Measurements from ENCODE around the gene RANGRF. TPM values are rescaled to one million over a fixed set of nuclear protein-coding genes. Genes with fewer than 3 reads are reported as not detected.
A peak's percentile ranks its signal among the peaks of the same experiment; 100 is the strongest.

The RANGRF gene
- total RNA-seq, 6 experiments from 2014 or later = 4.7 to 9.5 (median 6.8) TPM

DNA sequence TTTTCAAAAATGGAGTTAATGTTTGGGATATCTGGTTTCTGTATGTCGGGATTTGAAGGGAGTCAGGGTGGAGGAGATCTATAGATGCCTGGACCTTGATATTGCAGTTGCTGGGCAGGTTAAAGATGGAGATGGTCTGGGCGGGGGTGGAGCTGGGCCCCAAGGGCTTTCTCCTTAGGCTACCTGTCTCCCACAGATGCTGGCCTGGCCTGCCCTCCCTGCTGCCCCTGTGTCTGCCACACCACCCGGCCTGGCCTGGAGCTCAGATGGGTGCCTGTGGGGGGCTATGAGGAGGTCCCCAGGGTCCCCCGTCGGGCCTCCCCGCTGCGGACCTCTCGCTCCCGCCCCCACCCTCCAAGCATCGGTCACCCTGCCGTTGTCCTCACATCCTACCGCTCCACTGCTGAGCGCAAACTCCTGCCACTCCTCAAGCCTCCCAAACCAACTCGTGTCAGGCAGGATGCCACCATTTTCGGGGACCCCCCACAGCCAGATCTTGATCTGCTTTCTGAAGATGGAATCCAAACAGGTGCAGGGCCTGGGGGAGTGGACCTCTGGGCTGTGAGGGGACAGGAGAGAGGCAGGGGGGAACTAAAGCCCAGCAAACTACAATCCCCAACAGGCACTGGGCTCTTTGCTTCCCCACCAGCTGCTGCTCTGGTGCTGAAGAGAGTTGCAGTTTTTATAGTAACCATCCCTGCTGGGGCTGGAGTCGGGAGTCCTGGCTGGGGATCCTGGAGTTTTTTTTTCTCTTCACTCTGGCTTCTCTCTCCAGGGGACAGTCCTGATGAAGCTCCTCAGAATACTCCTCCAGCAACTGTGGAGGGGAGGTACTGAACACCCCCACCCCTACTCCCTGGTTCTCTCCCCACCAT is 24.5 kb downstream of the RANGRF start:
- DNase-seq (no peak), ATAC-seq (no peak)
- H3K27me3 ChIP-seq = no peaks in the 10 kb centered on the region
- H3K27ac ChIP-seq = no peak overlapping the region
- intact Hi-C loops (cut with DNase I) = no loop called here
- no peaks in the 10 kb centered on the region for H3K9me3 ChIP-seq
- H3K4me3 ChIP-seq = no peak overlapping the region
- no peaks in the 10 kb centered on the region for H3K36me3 ChIP-seq
- no peak for TF ChIP-seq POLR2A (IDR thresholded peaks at IDR 0.05)
- TF ChIP-seq, protein P1, sequence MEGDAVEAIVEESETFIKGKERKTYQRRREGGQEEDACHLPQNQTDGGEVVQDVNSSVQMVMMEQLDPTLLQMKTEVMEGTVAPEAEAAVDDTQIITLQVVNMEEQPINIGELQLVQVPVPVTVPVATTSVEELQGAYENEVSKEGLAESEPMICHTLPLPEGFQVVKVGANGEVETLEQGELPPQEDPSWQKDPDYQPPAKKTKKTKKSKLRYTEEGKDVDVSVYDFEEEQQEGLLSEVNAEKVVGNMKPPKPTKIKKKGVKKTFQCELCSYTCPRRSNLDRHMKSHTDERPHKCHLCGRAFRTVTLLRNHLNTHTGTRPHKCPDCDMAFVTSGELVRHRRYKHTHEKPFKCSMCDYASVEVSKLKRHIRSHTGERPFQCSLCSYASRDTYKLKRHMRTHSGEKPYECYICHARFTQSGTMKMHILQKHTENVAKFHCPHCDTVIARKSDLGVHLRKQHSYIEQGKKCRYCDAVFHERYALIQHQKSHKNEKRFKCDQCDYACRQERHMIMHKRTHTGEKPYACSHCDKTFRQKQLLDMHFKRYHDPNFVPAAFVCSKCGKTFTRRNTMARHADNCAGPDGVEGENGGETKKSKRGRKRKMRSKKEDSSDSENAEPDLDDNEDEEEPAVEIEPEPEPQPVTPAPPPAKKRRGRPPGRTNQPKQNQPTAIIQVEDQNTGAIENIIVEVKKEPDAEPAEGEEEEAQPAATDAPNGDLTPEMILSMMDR (IDR thresholded peaks at IDR 0.05) = no peak
- no peaks in the 10 kb centered on the region for H3K4me1 ChIP-seq
- 25% methylated on average over 3 of the region's 16 CpGs for WGBS (ENCODE audit: insufficient coverage, low coverage, low lambda C conversion rate, missing lambda C conversion rate)

DNA sequence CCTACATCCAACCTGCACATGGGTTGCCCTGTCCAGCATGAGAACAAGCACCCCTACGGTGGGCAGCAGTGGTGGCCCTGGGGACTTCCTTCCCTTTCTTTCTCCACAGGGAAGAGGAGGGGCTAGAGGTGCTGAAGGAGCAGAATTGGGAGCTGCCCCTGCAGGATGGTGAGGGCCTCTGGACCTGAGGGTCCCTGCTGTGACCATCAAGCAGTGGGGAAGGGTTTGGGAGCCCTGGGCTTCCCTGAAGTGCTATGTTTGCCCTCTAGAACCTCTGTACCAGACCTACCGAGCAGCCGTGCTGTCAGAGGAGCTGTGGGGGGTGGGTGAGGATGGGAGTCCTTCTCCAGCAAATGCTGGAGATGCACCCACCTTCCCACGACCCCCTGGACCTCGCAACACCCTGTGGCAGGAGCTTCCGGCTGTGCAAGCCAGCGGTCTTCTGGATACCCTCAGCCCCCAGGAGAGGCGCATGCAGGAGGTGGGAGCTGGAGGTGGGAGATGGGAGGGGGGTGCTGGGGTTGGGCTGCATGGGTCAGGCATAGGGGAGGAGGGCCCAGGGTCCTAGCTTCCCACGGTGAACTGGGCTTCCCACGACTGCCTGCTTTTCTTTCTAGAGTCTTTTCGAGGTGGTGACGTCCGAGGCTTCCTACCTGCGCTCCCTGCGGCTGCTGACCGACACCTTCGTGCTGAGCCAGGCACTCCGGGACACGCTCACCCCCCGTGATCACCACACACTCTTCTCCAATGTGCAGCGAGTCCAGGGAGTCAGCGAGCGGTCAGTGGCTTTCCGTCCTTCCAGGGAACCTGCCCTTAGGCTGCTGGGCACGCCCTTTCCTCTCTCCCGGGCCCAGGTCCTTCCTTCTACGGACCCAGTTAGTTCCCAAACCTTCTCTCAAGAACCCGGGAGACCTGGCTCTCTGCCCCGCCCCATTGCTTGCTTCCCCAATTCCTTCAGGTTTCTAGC is 26.6 kb downstream of the RANGRF start:
- H3K36me3 ChIP-seq = no peaks in the 10 kb centered on the region
- 9% methylated on average over 16 of the region's 29 CpGs for WGBS (ENCODE audit: insufficient coverage, low coverage, low lambda C conversion rate, missing lambda C conversion rate)
- TF ChIP-seq, protein P1 (IDR thresholded peaks at IDR 0.05) = no peak
- no peak for TF ChIP-seq POLR2A (IDR thresholded peaks at IDR 0.05)
- DNase-seq (no peak), ATAC-seq (peak in 3 of 4 donors; percentile 27 to 34 (median 31))
- H3K4me3 ChIP-seq = no peak overlapping the region
- no peak overlapping the region for H3K27ac ChIP-seq
- intact Hi-C loops (cut with DNase I) = no loop called here
- H3K4me1 ChIP-seq = no peaks in the 10 kb centered on the region
- no peaks in the 10 kb centered on the region for H3K27me3 ChIP-seq
- no peaks in the 10 kb centered on the region for H3K9me3 ChIP-seq

DNA sequence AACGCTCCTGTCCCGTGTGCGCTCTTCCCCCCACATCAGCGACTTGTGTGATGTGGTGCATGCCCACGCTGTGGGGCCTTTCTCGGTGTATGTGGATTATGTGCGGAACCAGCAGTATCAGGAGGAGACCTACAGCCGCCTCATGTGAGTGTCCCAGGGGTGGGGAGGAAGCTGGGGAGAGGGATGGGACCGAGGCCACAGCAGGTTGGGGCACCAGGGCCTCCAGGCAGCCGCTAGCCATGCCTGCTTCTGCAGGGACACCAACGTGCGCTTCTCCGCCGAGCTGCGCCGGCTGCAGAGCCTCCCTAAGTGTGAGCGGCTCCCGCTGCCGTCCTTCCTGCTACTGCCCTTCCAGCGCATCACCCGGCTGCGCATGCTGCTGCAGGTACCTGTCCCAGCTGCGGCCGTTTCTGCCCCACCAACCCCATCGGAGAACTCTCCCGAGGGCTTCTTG is 27.3 kb downstream of the RANGRF start:
- Histone ChIP-seq H3K27ac (no peak overlapping the region), H3K36me3 (no peaks in the 10 kb centered on the region), H3K4me1 (no peaks in the 10 kb centered on the region), H3K4me3 (no peak overlapping the region), H3K9me3 (no peaks in the 10 kb centered on the region), H3K27me3 (no peaks in the 10 kb centered on the region)
- DNase-seq = no peak
- ATAC-seq = no peak
- WGBS (ENCODE audit: insufficient coverage, low coverage, low lambda C conversion rate, missing lambda C conversion rate) = 39% methylated on average over 7 of the region's 26 CpGs
- intact Hi-C loops (cut with DNase I) = no loop called here
- TF ChIP-seq, protein P1 (IDR thresholded peaks at IDR 0.05) = no peak
- TF ChIP-seq POLR2A (IDR thresholded peaks at IDR 0.05) = no peak

DNA sequence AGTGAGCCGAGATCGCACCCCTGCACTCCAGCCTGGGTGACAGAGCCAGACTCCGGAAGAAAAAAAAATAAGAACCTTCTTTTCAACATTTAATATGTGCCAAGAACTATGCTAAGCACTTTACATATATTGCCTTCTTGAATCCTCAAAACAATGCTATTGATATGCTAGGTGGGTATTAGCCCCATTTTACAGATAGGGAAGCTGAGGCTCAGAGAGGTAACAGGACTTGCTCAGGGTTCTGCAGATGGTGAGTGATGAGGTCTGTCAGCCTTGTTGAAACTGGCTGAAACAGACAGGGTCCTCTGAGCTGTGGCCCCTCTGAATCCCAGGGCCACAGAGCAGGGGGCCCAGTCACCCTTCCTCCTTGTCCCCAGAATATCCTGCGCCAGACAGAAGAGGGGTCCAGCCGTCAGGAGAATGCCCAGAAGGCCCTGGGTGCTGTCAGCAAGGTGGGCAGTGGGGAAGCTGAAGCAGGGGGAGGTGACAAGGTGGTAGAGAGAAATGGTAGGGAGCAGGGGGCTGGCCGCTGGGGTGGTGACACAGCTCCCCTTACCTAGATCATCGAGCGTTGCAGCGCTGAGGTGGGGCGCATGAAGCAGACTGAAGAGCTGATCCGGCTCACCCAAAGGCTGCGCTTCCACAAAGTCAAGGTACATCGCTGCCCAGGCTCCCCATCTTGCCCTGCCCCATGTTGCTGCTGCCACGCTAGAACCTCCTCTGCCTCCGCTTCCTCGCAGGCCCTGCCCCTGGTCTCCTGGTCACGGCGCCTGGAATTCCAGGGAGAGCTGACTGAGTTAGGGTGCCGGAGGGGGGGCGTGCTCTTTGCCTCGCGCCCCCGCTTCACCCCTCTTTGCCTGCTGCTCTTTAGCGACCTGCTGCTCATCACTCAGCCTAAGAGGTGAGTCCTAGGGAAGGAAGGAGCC is 29.8 kb downstream of the RANGRF start:
- H3K4me3 ChIP-seq = no peak overlapping the region
- no peaks in the 10 kb centered on the region for H3K9me3 ChIP-seq
- no peaks in the 10 kb centered on the region for H3K27me3 ChIP-seq
- 91% methylated on average over 3 of the region's 24 CpGs for WGBS (ENCODE audit: insufficient coverage, low coverage, low lambda C conversion rate, missing lambda C conversion rate)
- ATAC-seq (no peak), DNase-seq (peak in 1 of 3 donors; percentile 29)
- H3K36me3 ChIP-seq = no peaks in the 10 kb centered on the region
- no peaks in the 10 kb centered on the region for H3K4me1 ChIP-seq
- TF ChIP-seq, protein P1 (IDR thresholded peaks at IDR 0.05) = no peak
- no peak for TF ChIP-seq POLR2A (IDR thresholded peaks at IDR 0.05)
- no peak overlapping the region for H3K27ac ChIP-seq
- intact Hi-C loops (cut with DNase I) = no loop called here

Measured in right lobe of liver (tissue), 6 donors.